HEK293 (cell line): ENCODE data around the gene LHFPL4.

Experiments
- CTCF ChIP-seq: fragments of 450-650 bp; formaldehyde crosslinking; IDR thresholded peaks from 2 replicates; pipeline ENCODE4 v1.5.1; 2016; ENCODE audit warnings: missing biosample characterization, missing genetic modification characterization
- ZNF274 ChIP-seq, 2 experiments: fragments of 200-500 bp in 1 of 2; fragments of 450-650 bp in 1 of 2; sonication (Bioruptor generic) in 1 of 2; formaldehyde crosslinking in 1 of 2; IDR thresholded peaks; 2 replicates each; pipeline versions ENCODE4 v1.5.1 to v1.6.1; 2014 to 2016; ENCODE audit warnings: borderline replicate concordance in 1 of 2, inconsistent platforms in 1 of 2, low read length in 1 of 2, missing biosample characterization in 1 of 2, missing genetic modification characterization in 1 of 2

GRCh38 chr3:9549600-9549999 is 4.0 kb downstream of the LHFPL4 start:
- TF ChIP-seq ZNF274 (IDR thresholded peaks at IDR 0.05; ENCODE audit: low read length) (no peak), ZNF274 (tag by site-specific recombination; IDR thresholded peaks at IDR 0.05; ENCODE audit: borderline replicate concordance) (no peak), CTCF (tag by site-specific recombination) (no peak)
